HCT116 (cell line): ENCODE results near the gene DENND4A. TPM values are rescaled to one million over a fixed set of nuclear protein-coding genes. Genes with fewer than 3 reads are reported as not detected.

ENCODE experiments used
- ATAC-seq: fragments of 200-7000 bp; cut with Tn5 transposase; 2 replicates; pipeline ENCODE4 v1.9.1; 2020; ENCODE audit warnings: mild to moderate bottlenecking, moderate library complexity
- BruUV-seq: library from RNA; stranded (reverse); fragments of 400-500 nt; replicated peaks from 2 replicates; lab custom pipeline; 2021; lab: Mats Ljungman, UMichigan
- CTCF ChIA-PET: fragments of 300-600 bp; sonication (Branson Sonifier 250); formaldehyde crosslinking; loops from one replicate; lab custom pipeline; 2021; ENCODE audit warnings: antibody characterized with exemption; lab: Charles Lee
- POLR2A ChIA-PET: fragments of 300-600, 350-600 bp; sonication (Branson Sonifier 250); formaldehyde crosslinking; loops from one replicate; lab custom pipeline; 2021; ENCODE audit warnings: antibody characterized with exemption; lab: Charles Lee
- RAD21 ChIA-PET, 2 experiments: fragments of 300-600 bp; sonication (Branson Sonifier 250); formaldehyde crosslinking; loops; one replicate each; lab custom pipeline; 2023; ENCODE audit warnings: low total read pairs in 2 of 2; ENCODE audit not compliant: uncharacterized antibody in 2 of 2, unreplicated experiment in 2 of 2, low non-redundant PET in 1 of 2; lab: Charles Lee
- DNase-seq: peaks from one replicate; pipeline ENCODE4 v3.0.0-alpha.2; 2010; ENCODE audit warnings: low read depth, low spot score
- H2AFZ ChIP-seq: fragments of 200-600 bp; shearing (Covaris generic), sonication (generic); 2 replicates; pipeline ENCODE4 v1.6.1; 2017; ENCODE audit warnings: low read depth, mixed run types, mixed read lengths, antibody characterized with exemption, low read length; ENCODE audit not compliant: poor library complexity, severe bottlenecking
- H3K27ac ChIP-seq: 2 replicates; pipeline ENCODE4 v1.5.1; 2012; ENCODE audit warnings: low read depth, low read length
- H3K27me3 ChIP-seq: fragments of 200-600 bp; sonication (generic); 2 replicates; pipeline ENCODE4 v1.6.1; 2016; ENCODE audit warnings: mixed run types, low read length, mixed read lengths; ENCODE audit not compliant: insufficient read depth
- H3K36me3 ChIP-seq, 2 experiments: fragments of 200-500 bp in 1 of 2; fragments of 200-600 bp in 1 of 2; sonication (Bioruptor generic) in 1 of 2; sonication (generic) in 1 of 2; 2 replicates each; pipeline versions ENCODE4 v1.5.1 to v1.6.1; 2014 to 2016; ENCODE audit warnings: low read length in 2 of 2, inconsistent platforms in 1 of 2, mixed read lengths in 1 of 2, mixed run types in 1 of 2; ENCODE audit not compliant: insufficient read depth in 2 of 2, control insufficient read depth in 1 of 2
- H3K4me1 ChIP-seq, 2 experiments: fragments of 200-600 bp in 1 of 2; sonication (generic) in 1 of 2; 2 replicates each; pipeline versions ENCODE4 v1.5.1 to v1.6.1; 2012 to 2017; ENCODE audit warnings: low read length in 2 of 2, inconsistent platforms in 1 of 2, mild to moderate bottlenecking in 1 of 2, mixed read lengths in 1 of 2, mixed run types in 1 of 2, moderate library complexity in 1 of 2; ENCODE audit not compliant: insufficient read depth in 2 of 2, control insufficient read depth in 1 of 2
- H3K4me2 ChIP-seq: fragments of 200-600 bp; sonication (generic); 2 replicates; pipeline ENCODE4 v1.6.1; 2017; ENCODE audit warnings: mixed run types, low read length, mixed read lengths
- H3K4me3 ChIP-seq, 2 experiments: fragments of 200-600 bp in 1 of 2; sonication (generic) in 1 of 2; replicated peaks in 1 of 2; 2 replicates each; pipeline ENCODE4 v1.5.1; 2011 to 2016; ENCODE audit warnings: low read length in 2 of 2, control low read depth in 1 of 2, low read depth in 1 of 2, mild to moderate bottlenecking in 1 of 2, mixed read lengths in 1 of 2, mixed run types in 1 of 2
- H3K79me2 ChIP-seq: fragments of 200-600 bp; sonication (generic); 2 replicates; pipeline ENCODE4 v1.6.1; 2017; ENCODE audit warnings: mild to moderate bottlenecking, mixed run types, low read length, moderate library complexity, mixed read lengths; ENCODE audit not compliant: insufficient read depth
- H3K9ac ChIP-seq: fragments of 200-600 bp; sonication (generic); 2 replicates; pipeline ENCODE4 v1.6.1; 2016; ENCODE audit warnings: low read length, mixed read lengths
- H3K9me2 ChIP-seq: fragments of 200-600 bp; sonication (generic), shearing (Covaris generic); 2 replicates; pipeline ENCODE4 v1.6.1; 2017; ENCODE audit warnings: mixed run types, mild to moderate bottlenecking, moderate library complexity; ENCODE audit not compliant: insufficient read depth
- H3K9me3 ChIP-seq, 2 experiments: fragments of 200-500 bp in 1 of 2; fragments of 200-600 bp in 1 of 2; sonication (Bioruptor generic) in 1 of 2; sonication (generic) in 1 of 2; 2 replicates each; pipeline ENCODE4 v1.6.1; 2014 to 2017; ENCODE audit warnings: low read length in 2 of 2, mixed read lengths in 2 of 2, inconsistent platforms in 1 of 2, low read depth in 1 of 2, mild to moderate bottlenecking in 1 of 2, mixed run types in 1 of 2, moderate library complexity in 1 of 2; ENCODE audit not compliant: control insufficient read depth in 1 of 2, insufficient read depth in 1 of 2
- H4K20me1 ChIP-seq: fragments of 200-600 bp; sonication (generic), shearing (Covaris generic); 2 replicates; pipeline ENCODE4 v1.6.1; 2017; ENCODE audit warnings: mixed run types, mild to moderate bottlenecking, moderate library complexity; ENCODE audit not compliant: insufficient read depth
- CEBPB ChIP-seq: IDR thresholded peaks from 2 replicates; pipeline ENCODE4 v1.6.1; 2012; ENCODE audit warnings: low read depth
- EGR1 ChIP-seq: IDR thresholded peaks from 2 replicates; pipeline ENCODE4 v1.6.1; 2012; ENCODE audit warnings: low read depth
- EZH2 ChIP-seq: fragments of 200-600 bp; sonication (generic); IDR thresholded peaks from 2 replicates; pipeline ENCODE4 v1.6.1; 2017; ENCODE audit warnings: antibody characterized with exemption, mixed run types
- EZH2phosphoT487 ChIP-seq: fragments of 200-600 bp; IDR thresholded peaks from 2 replicates; pipeline ENCODE4 v1.6.1; 2018; ENCODE audit warnings: antibody characterized with exemption, borderline replicate concordance
- FOSL1 ChIP-seq: IDR thresholded peaks from 2 replicates; pipeline ENCODE4 v1.6.1; 2012; ENCODE audit warnings: low read depth
- JUND ChIP-seq: IDR thresholded peaks from 2 replicates; pipeline ENCODE4 v1.6.1; 2012
- POLR2AphosphoS5 ChIP-seq: IDR thresholded peaks from 2 replicates; pipeline ENCODE4 v1.6.1; 2011; ENCODE audit warnings: mild to moderate bottlenecking, low read depth, low read length, moderate library complexity
- RAD21 ChIP-seq: IDR thresholded peaks from 2 replicates; pipeline ENCODE4 v1.6.1; 2012; ENCODE audit warnings: low read depth, mild to moderate bottlenecking
- REST ChIP-seq: IDR thresholded peaks from 2 replicates; pipeline ENCODE4 v1.6.1; 2012; ENCODE audit warnings: low read depth
- SP1 ChIP-seq: IDR thresholded peaks from 2 replicates; pipeline ENCODE4 v1.6.1; 2012; ENCODE audit warnings: low read depth
- SRF ChIP-seq: IDR thresholded peaks from 2 replicates; pipeline ENCODE4 v1.6.1; 2012; ENCODE audit warnings: low read depth
- TCF7L2 ChIP-seq: IDR thresholded peaks from 2 replicates; pipeline ENCODE4 v1.7.0; 2011; ENCODE audit warnings: borderline replicate concordance, inconsistent platforms; ENCODE audit not compliant: insufficient read depth, insufficient read length; ENCODE audit errors: extremely low read depth
- ZFX ChIP-seq: fragments of 450-650 bp; IDR thresholded peaks from 2 replicates; pipeline ENCODE4 v1.6.1; 2017
- ZNF274 ChIP-seq: fragments of 200-500 bp; sonication (Bioruptor generic); IDR thresholded peaks from 2 replicates; pipeline ENCODE4 v1.6.1; 2014; ENCODE audit warnings: mild to moderate bottlenecking, low read depth, low read length, inconsistent platforms
- intact Hi-C: fragments of 100-400 bp; cut with micrococcal nuclease; formaldehyde crosslinking; loops from 2 replicates; pipeline ENCODE4 v1.10.0; 2022
- total RNA-seq: library from RNA; stranded (reverse); gene quantifications from one replicate; pipeline ENCODE4 v1.2.1, GENCODE V29; 2021; ENCODE audit not compliant: unreplicated experiment
- TF ChIP-seq, protein P1 (sequence below): IDR thresholded peaks from 2 replicates; pipeline ENCODE4 v1.6.1; 2012
- TF ChIP-seq, protein P2 (sequence below): IDR thresholded peaks from 2 replicates; pipeline ENCODE4 v1.6.1; 2011; ENCODE audit warnings: mild to moderate bottlenecking, low read length, moderate library complexity; ENCODE audit not compliant: insufficient replicate concordance; ENCODE audit errors: extremely low read depth

Gene DENND4A
- total RNA-seq, 1 experiment from 2014 or later, result 9.1 TPM

GRCh38 chr15:65634356-65634755, 157.7 kb downstream of the DENND4A start:
- no peaks in the 10 kb centered on the region for H3K79me2 ChIP-seq
- no peak overlapping the region for H3K27ac ChIP-seq
- POLR2A ChIA-PET, result no interaction called here
- CTCF ChIA-PET, result no interaction called here
- H3K9me2 ChIP-seq, result no peaks in the 10 kb centered on the region
- no peaks in the 10 kb centered on the region for H3K27me3 ChIP-seq
- H3K4me1 ChIP-seq, result peaks cover 2 to 6% of the 10 kb centered on the region in 2 experiments; a peak in 3 of 4 replicates
- H4K20me1 ChIP-seq, result no peaks in the 10 kb centered on the region
- DNase-seq, result no peak
- H2AFZ ChIP-seq, result no peak overlapping the region
- TF ChIP-seq, protein P1, sequence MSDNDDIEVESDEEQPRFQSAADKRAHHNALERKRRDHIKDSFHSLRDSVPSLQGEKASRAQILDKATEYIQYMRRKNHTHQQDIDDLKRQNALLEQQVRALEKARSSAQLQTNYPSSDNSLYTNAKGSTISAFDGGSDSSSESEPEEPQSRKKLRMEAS, result no peak
- 0 out of 2 replicates have a peak, but pooled peaks have one; percentile 14 for TF ChIP-seq CEBPB
- H3K9me3 ChIP-seq, result no peaks in the 10 kb centered on the region
- H3K9ac ChIP-seq, result no peak overlapping the region
- intact Hi-C loops, result no loop called here
- RAD21 ChIA-PET, result no interaction called here
- no peak overlapping the region for H3K4me2 ChIP-seq
- H3K4me3 ChIP-seq, result no peak overlapping the region
- H3K36me3 ChIP-seq, result no peaks in the 10 kb centered on the region
- no peak for ATAC-seq
- no TSS peak for BruUV-seq

- no peak overlapping the region for H3K4me3 ChIP-seq
- ChIA-PET CTCF (no interaction called here), RAD21 (no interaction called here), POLR2A (no interaction called here)
- no peak overlapping the region for H3K27ac ChIP-seq
- ATAC-seq (no peak), DNase-seq (no peak)
- no TSS peak for BruUV-seq
- H3K36me3 ChIP-seq, result no peaks in the 10 kb centered on the region
- H4K20me1 ChIP-seq, result no peaks in the 10 kb centered on the region
- no peaks in the 10 kb centered on the region for H3K27me3 ChIP-seq
- H3K79me2 ChIP-seq, result no peaks in the 10 kb centered on the region
- H3K9me2 ChIP-seq, result no peaks in the 10 kb centered on the region
- intact Hi-C loops, result no loop called here
- H2AFZ ChIP-seq, result no peak overlapping the region
- H3K4me1 ChIP-seq, result peaks cover 2 to 6% of the 10 kb centered on the region in 2 experiments; a peak in 3 of 4 replicates
- H3K9ac ChIP-seq, result no peak overlapping the region
- no peaks in the 10 kb centered on the region for H3K9me3 ChIP-seq
- no peak overlapping the region for H3K4me2 ChIP-seq
- no peak for TF ChIP-seq SP1
- TF ChIP-seq RAD21, result no peak
- TF ChIP-seq, protein P1, result no peak
- TF ChIP-seq SRF, result no peak
- TF ChIP-seq FOSL1, result no peak
- no peak for TF ChIP-seq CEBPB
- TF ChIP-seq POLR2AphosphoS5, result no peak
- TF ChIP-seq EGR1, result no peak
- TF ChIP-seq JUND, result no peak
- TF ChIP-seq EZH2phosphoT487, result no peak
- no peak for TF ChIP-seq REST
- TF ChIP-seq, protein P2, sequence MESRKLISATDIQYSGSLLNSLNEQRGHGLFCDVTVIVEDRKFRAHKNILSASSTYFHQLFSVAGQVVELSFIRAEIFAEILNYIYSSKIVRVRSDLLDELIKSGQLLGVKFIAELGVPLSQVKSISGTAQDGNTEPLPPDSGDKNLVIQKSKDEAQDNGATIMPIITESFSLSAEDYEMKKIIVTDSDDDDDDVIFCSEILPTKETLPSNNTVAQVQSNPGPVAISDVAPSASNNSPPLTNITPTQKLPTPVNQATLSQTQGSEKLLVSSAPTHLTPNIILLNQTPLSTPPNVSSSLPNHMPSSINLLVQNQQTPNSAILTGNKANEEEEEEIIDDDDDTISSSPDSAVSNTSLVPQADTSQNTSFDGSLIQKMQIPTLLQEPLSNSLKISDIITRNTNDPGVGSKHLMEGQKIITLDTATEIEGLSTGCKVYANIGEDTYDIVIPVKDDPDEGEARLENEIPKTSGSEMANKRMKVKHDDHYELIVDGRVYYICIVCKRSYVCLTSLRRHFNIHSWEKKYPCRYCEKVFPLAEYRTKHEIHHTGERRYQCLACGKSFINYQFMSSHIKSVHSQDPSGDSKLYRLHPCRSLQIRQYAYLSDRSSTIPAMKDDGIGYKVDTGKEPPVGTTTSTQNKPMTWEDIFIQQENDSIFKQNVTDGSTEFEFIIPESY, result no peak
- TF ChIP-seq TCF7L2, result no peak
- TF ChIP-seq EZH2, result no peak
- no peak for TF ChIP-seq ZNF274
- TF ChIP-seq ZFX, result no peak
These were observed 158.3 kb downstream of the DENND4A start for GRCh38 chr15:65633752-65634151.
